GM12878 (cell line): ENCODE measurements around the gene PMPCA. TPM values are rescaled to one million over a fixed set of nuclear protein-coding genes. Genes with fewer than 3 reads are reported as not detected.

Experiments
- ATF7 ChIP-seq: fragments of 450-650 bp; IDR thresholded peaks from 2 replicates; pipeline ENCODE4 v1.6.1; 2016; ENCODE audit warnings: low read depth, mild to moderate bottlenecking
- BACH1 ChIP-seq: fragments of 450-650 bp; IDR thresholded peaks from 2 replicates; pipeline ENCODE4 v1.6.1; 2017; ENCODE audit warnings: mild to moderate bottlenecking, borderline replicate concordance
- BMI1 ChIP-seq: fragments of 450-650 bp; IDR thresholded peaks from 2 replicates; pipeline ENCODE4 v1.6.1; 2016; ENCODE audit warnings: mild to moderate bottlenecking, moderate library complexity, borderline replicate concordance
- CBFB ChIP-seq: IDR thresholded peaks from 2 replicates; pipeline ENCODE4 v1.6.1; 2016; ENCODE audit warnings: antibody characterized with exemption, low read depth
- EP300 ChIP-seq, 2 experiments: fragments of 150-350 bp in 1 of 2; IDR thresholded peaks; 2 replicates each; pipeline ENCODE4 v1.6.1; 2011 to 2012; ENCODE audit warnings: low read depth in 2 of 2, low read length in 2 of 2, borderline replicate concordance in 1 of 2, improper control_type of control experiment in 1 of 2, inconsistent platforms in 1 of 2; ENCODE audit not compliant: control insufficient read depth in 1 of 2
- EZH2 ChIP-seq: IDR thresholded peaks from 2 replicates; pipeline ENCODE4 v1.6.1; 2012; ENCODE audit warnings: low read depth, mild to moderate bottlenecking, control low read depth, inconsistent platforms, low read length, borderline replicate concordance; ENCODE audit not compliant: control insufficient read depth
- LARP7 ChIP-seq: fragments of 450-650 bp; IDR thresholded peaks from 2 replicates; pipeline ENCODE4 v1.6.1; 2017; ENCODE audit warnings: mild to moderate bottlenecking
- PML ChIP-seq: IDR thresholded peaks from 2 replicates; pipeline ENCODE4 v1.6.1; 2012; ENCODE audit warnings: low read length, inconsistent platforms
- POLR2AphosphoS2 ChIP-seq: IDR thresholded peaks from 2 replicates; pipeline ENCODE4 v1.6.1; 2011; ENCODE audit warnings: low read depth, mild to moderate bottlenecking, low read length, improper control_type of control experiment, moderate library complexity
- RBBP5 ChIP-seq: fragments of 200-600 bp; sonication (generic); conservative IDR thresholded peaks from 2 replicates; pipeline ENCODE4 v1.6.1; 2016
- STAT3 ChIP-seq: IDR thresholded peaks from 2 replicates; pipeline ENCODE4 v1.6.1; 2011; ENCODE audit warnings: low read depth, low read length, improper control_type of control experiment
- SUPT20H ChIP-seq: IDR thresholded peaks from 2 replicates; pipeline ENCODE4 v1.6.1; 2011; ENCODE audit warnings: low read depth, mild to moderate bottlenecking, low read length, moderate library complexity, borderline replicate concordance; ENCODE audit not compliant: control insufficient read depth
- ZNF207 ChIP-seq: fragments of 450-650 bp; IDR thresholded peaks from 2 replicates; pipeline ENCODE4 v1.6.1; 2014; ENCODE audit warnings: antibody characterized with exemption, mild to moderate bottlenecking, borderline replicate concordance
- ZSCAN29 ChIP-seq: fragments of 450-650 bp; IDR thresholded peaks from 2 replicates; pipeline ENCODE4 v1.6.1; 2017; ENCODE audit warnings: mild to moderate bottlenecking, moderate library complexity
- polyA plus RNA-seq, 11 experiments: library from polyadenylated mRNA; depleted of rRNA in 4 of 11; unstranded in 6 of 11; stranded (reverse) in 5 of 11; fragments of >200 nt; fragmentation: Nextera tagmentation in 4 of 11; fragmentation: Illumina TruSeq in 1 of 11; extraction: Ambion mirVana in 4 of 11; extraction: Trizol in 1 of 11; gene quantifications; 1 replicate in 1 of 11; 2 replicates in 10 of 11; pipeline versions ENCODE4 v1.2.1 to v1.2.3, GENCODE V29; 2011 to 2016; ENCODE audit warnings: inconsistent platforms in 2 of 11, missing spikeins in 2 of 11, low read depth in 1 of 11
- total RNA-seq, 4 experiments: library from RNA; depleted of rRNA in 3 of 4; stranded (reverse); fragments of >200 nt in 3 of 4; fragmentation: Illumina TruSeq in 1 of 4; extraction: Trizol in 1 of 4; gene quantifications; 2 replicates each; pipeline versions ENCODE4 v1.2.1 to v1.2.3, GENCODE V29; 2013 to 2021
- TF ChIP-seq, protein P1 (sequence below): IDR thresholded peaks from 2 replicates; pipeline ENCODE4 v1.6.1; 2012; ENCODE audit warnings: low read depth, low read length, improper control_type of control experiment

The PMPCA gene
- total and polyA plus RNA-seq, 10 of the 15 experiments (the other 5 are each of a cell fraction or from before 2014, with no cell fraction given) = 8.1 to 137 (median 75.7) TPM

DNA sequence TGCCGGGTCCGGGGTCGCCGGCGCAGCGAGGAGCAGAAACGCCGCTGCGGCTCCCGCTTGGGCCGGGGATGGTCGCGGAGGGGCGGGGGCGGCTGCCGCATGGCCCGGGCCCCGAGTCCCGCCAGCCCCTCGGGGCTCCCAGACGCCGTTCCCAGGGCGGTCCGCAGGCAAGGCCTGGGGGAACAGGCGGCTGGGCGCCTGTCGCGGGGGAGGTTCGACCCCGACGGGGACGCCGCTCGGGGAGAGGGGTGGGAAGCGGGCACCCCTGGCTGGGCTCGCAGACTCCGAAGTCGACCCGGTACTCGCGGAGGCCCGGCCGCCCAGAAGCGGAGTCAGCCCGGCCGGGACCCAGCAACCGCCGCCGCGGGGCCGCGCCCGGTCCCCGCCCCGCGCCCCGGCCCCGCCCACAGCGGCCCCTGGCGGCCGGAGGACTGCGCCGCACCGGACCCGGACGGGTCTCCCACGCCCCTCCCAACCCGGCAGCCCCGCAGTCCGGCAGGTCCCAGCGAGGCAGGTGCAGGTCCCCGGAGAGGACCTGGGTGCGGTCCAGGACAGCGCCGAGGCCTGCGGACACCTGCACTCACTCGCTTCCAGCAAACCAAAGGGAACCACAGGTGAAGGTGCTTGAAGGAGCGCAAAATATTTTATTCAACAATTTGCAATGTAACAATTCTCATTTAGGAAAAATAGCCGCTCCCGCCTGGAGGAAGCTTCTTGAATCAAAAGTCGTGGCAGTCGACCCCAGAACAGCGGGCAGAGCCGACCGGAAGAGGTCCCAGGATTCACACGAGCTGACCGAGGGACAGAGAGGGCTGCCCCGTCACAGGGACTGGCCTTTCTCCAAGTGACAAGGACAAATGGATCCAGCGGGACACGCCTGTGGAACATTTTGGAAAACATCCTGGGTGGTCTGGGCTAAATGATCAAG lies 29.3 kb downstream of the PMPCA start, which contains the start of gene INPP5E (continued):
- TF ChIP-seq RBBP5 = no peak
- TF ChIP-seq SUPT20H = no peak
- TF ChIP-seq PML = 0 out of 2 replicates have a peak, but pooled peaks have one; percentile 21
- TF ChIP-seq, protein P1, sequence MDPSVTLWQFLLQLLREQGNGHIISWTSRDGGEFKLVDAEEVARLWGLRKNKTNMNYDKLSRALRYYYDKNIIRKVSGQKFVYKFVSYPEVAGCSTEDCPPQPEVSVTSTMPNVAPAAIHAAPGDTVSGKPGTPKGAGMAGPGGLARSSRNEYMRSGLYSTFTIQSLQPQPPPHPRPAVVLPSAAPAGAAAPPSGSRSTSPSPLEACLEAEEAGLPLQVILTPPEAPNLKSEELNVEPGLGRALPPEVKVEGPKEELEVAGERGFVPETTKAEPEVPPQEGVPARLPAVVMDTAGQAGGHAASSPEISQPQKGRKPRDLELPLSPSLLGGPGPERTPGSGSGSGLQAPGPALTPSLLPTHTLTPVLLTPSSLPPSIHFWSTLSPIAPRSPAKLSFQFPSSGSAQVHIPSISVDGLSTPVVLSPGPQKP = no peak
- TF ChIP-seq EP300 (IDR thresholded peaks at IDR 0.05; ENCODE audit: borderline replicate concordance in 1 of 2, control insufficient read depth in 1 of 2, low read depth in 2 of 2, low read length in 2 of 2) = no peak
- TF ChIP-seq CBFB = no peak
- no peak for TF ChIP-seq BMI1
- no peak for TF ChIP-seq ATF7
- TF ChIP-seq ZNF207 = no peak
- TF ChIP-seq STAT3 = no peak
- peak; percentile 56 for TF ChIP-seq LARP7
- TF ChIP-seq ZSCAN29 = 0 out of 2 replicates have a peak, but pooled peaks have one; percentile 10
- TF ChIP-seq BACH1 = peak; percentile 74
- no peak for TF ChIP-seq EZH2
- TF ChIP-seq POLR2AphosphoS2 = peak; percentile 51; the same call in 1 of the 2 replicates
